ENCODE results near the gene DGKZ.
A peak's percentile ranks its signal among the peaks of the same experiment; 100 is the strongest.

DGKZ gene

GRCh38 chr11:46392421-46393230 is 45.4 kb downstream of the DGKZ start:
- no peak overlapping the region for H3K27ac ChIP-seq
- peak; percentile 87 for DNase-seq (ENCODE audit: low spot score)
- POLR2A ChIA-PET (ENCODE audit: low non-redundant PET), result no interaction called here

GRCh38 chr11:46393231-46393616 is 46.0 kb downstream of the DGKZ start:
- no peak overlapping the region for H3K27ac ChIP-seq
- CTCF ChIA-PET, result interaction anchor here (0.6 to 1.1 kb wide), 4 partner anchors 29 to 223 kb away, joined by 3 to 7 read pairs (median 3); no protein-coding TSS in a partner anchor
- TF ChIP-seq, protein P1, sequence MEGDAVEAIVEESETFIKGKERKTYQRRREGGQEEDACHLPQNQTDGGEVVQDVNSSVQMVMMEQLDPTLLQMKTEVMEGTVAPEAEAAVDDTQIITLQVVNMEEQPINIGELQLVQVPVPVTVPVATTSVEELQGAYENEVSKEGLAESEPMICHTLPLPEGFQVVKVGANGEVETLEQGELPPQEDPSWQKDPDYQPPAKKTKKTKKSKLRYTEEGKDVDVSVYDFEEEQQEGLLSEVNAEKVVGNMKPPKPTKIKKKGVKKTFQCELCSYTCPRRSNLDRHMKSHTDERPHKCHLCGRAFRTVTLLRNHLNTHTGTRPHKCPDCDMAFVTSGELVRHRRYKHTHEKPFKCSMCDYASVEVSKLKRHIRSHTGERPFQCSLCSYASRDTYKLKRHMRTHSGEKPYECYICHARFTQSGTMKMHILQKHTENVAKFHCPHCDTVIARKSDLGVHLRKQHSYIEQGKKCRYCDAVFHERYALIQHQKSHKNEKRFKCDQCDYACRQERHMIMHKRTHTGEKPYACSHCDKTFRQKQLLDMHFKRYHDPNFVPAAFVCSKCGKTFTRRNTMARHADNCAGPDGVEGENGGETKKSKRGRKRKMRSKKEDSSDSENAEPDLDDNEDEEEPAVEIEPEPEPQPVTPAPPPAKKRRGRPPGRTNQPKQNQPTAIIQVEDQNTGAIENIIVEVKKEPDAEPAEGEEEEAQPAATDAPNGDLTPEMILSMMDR (conservative IDR thresholded peaks at IDR 0.05; ENCODE audit: low read depth), result no peak
- POLR2A ChIA-PET (ENCODE audit: low non-redundant PET), result no interaction called here
- DNase-seq (ENCODE audit: low spot score), result no peak

More at GRCh38 chr11:46392421-46393230, 45.4 kb downstream of the DGKZ start:
- CTCF ChIA-PET, result interaction anchor here (0.5 to 1.5 kb wide), 13 partner anchors 9 to 309 kb away, joined by 3 to 7 read pairs (median 4); no protein-coding TSS in a partner anchor
- TF ChIP-seq, protein P1 (conservative IDR thresholded peaks at IDR 0.05; ENCODE audit: low read depth), result no peak

- DNase-seq (ENCODE audit: low spot score), result no peak
- no peak overlapping the region for H3K27ac ChIP-seq
- TF ChIP-seq, protein P1 (conservative IDR thresholded peaks at IDR 0.05; ENCODE audit: low read depth), result no peak
- POLR2A ChIA-PET (ENCODE audit: low non-redundant PET), result no interaction called here
- CTCF ChIA-PET, result interaction anchor here (1.1 kb wide), 1 partner anchor 135 kb away, joined by 7 read pairs; no protein-coding TSS in a partner anchor
These were observed 46.5 kb downstream of the DGKZ start for GRCh38 chr11:46393759-46394158.

GRCh38 chr11:46397526-46397925 is 50.3 kb downstream of the DGKZ start:
- ChIA-PET CTCF (interaction anchor here (0.5 kb wide), 1 partner anchor 141 kb away, joined by 3 read pairs; no protein-coding TSS in a partner anchor), POLR2A (ENCODE audit: low non-redundant PET) (no interaction called here)
- no peak for DNase-seq (ENCODE audit: low spot score)
- TF ChIP-seq, protein P1 (conservative IDR thresholded peaks at IDR 0.05; ENCODE audit: low read depth), result no peak
- H3K27ac ChIP-seq, result no peak overlapping the region

DNA sequence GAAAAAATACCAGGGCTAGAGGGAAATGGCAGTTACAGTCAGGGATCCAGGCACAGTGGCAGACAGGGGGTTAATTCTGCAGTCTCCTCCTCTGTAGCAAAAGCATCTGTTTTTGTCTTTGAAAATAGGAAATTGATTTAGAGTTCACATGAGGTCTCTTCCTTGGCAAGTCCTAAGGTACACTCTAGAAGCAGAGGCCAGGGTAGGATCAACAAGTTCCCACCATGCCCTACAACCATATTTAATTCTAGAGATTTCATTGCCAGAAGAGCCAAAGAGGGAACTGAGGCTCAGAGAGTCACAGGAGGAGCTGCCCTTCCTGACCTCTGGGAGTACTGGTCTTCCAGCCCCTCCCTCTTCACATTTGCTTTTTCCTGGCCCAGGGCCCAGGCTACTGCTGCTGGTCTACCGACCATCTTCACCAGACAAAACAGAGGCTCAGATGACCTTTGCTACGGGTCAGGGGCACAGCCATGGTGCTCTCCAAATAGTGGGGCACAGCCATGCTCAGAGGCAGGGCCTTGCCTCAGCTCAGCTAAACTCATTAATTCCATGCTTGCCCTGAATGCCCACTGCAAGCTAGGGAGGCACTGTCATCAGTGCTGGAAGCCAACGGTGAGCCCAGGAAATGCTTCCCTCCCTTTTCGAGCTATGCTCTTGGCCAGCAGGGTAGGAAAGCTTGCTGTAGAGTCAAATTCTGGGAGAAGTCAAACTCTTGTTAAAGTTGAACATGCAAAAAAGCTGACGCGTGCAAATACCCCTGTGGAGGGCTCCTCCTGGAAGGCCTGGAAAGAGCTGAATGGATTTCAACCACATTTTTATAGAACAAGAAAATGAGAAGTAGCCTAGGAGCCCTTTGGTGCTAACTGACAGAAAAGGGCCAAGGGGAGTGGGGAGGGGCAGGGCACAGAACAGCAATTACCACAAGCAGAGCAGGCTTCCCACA is 56.0 kb downstream of the DGKZ start:
- POLR2A ChIA-PET (ENCODE audit: low non-redundant PET), result no interaction called here
- CTCF ChIA-PET, result no interaction called here
- no peak overlapping the region for H3K27ac ChIP-seq
- TF ChIP-seq, protein P1 (conservative IDR thresholded peaks at IDR 0.05; ENCODE audit: low read depth), result no peak
- DNase-seq (ENCODE audit: low spot score), result no peak

GRCh38 chr11:46404476-46405017 is 57.3 kb downstream of the DGKZ start:
- POLR2A ChIA-PET (ENCODE audit: low non-redundant PET), result no interaction called here
- peak overlapping the region; percentile 36 for H3K27ac ChIP-seq
- no peak for DNase-seq (ENCODE audit: low spot score)
- TF ChIP-seq, protein P1 (conservative IDR thresholded peaks at IDR 0.05; ENCODE audit: low read depth), result no peak
- CTCF ChIA-PET, result interaction anchor here (0.7 kb wide), 1 partner anchor 45 kb away, joined by 3 read pairs; no protein-coding TSS in a partner anchor
